ENCODE measurements around the gene FUT3. TPM values are rescaled to one million over a fixed set of nuclear protein-coding genes. Genes with fewer than 3 reads are reported as not detected.
"Not testable (repeated sequence)": the region's sequence is repeated elsewhere in the genome, so short reads cannot be mapped to it uniquely, and the experiment has no call there.

FUT3 gene
- total RNA-seq, 2 donors from 2014 or later = 260 to 272 TPM

DNA sequence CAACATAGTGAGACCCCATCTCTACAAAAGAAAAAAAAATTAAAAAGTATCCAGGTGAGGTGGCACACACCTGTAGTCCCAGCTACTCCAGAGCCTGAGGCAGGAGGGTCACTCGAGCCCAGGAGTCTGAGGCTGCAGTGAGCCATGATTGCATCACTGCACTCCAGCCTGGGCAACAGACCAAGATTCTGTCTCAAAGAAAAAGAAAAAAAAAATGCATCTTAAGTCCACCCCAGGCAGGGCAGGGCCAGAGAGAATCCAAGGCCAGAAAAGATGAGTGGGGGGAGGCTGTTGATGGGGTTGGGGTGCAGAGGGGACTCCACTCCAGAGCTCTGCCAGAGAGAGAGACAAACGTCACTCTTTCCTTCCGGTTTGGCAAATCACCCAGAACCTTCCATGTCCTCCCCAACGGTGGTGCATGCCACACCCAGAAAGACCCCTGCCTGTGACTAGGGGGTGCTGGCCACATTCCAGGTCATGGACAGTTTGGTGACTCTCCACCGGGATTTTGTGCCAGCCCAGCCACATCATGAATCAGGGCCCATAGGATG is 431 bp downstream of the FUT3 start:
- peak; percentile 62 for DNase-seq
- H3K9ac ChIP-seq (ENCODE audit: low read depth in 2 of 2, low read length in 2 of 2) = peak overlapping the region; percentile 76 to 84
- no peak for TF ChIP-seq CTCF (IDR thresholded peaks at IDR 0.05)
- no peaks in the 10 kb centered on the region for H3K36me3 ChIP-seq
- intact Hi-C loops (cut with DNase I) = no loop called here
- H3K27me3 ChIP-seq = no peaks in the 10 kb centered on the region
- H3K27ac ChIP-seq = peak overlapping the region; percentile 75
- no peaks in the 10 kb centered on the region for H3K9me3 ChIP-seq
- peak overlapping the region; percentile 31 for H3K4me3 ChIP-seq
- no peaks in the 10 kb centered on the region for H3K4me1 ChIP-seq

DNA sequence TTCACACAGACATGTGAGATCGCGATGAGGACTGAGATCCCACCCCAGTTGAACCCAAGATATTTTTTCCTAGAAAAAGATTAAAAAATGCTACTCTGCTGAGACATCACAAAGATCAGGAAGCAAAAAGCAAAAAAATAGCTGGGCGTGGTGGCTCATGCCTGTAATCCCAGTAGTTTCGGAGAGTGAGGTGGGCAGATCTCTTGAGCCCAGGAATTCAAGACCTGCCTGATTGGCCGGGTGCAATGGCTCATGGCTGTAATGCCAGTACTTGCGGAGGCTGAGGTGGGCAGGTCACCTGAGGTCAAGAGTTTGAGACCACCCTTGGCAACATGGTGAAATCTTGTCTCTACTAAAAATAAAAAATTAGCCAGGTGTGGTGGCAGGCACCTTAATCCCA is 1.1 kb downstream of the FUT3 start:
- no peaks in the 10 kb centered on the region for H3K9me3 ChIP-seq
- H3K4me3 ChIP-seq = peak overlapping the region; percentile 31
- H3K4me1 ChIP-seq = no peaks in the 10 kb centered on the region
- H3K36me3 ChIP-seq = no peaks in the 10 kb centered on the region
- H3K27ac ChIP-seq = peak overlapping the region; percentile 75
- peak; percentile 65 for DNase-seq
- H3K9ac ChIP-seq (ENCODE audit: low read depth in 2 of 2, low read length in 2 of 2) = peak overlapping the region; percentile 76 to 84
- TF ChIP-seq CTCF (IDR thresholded peaks at IDR 0.05) = no peak
- intact Hi-C loops (cut with DNase I) = no loop called here
- H3K27me3 ChIP-seq = no peaks in the 10 kb centered on the region

DNA sequence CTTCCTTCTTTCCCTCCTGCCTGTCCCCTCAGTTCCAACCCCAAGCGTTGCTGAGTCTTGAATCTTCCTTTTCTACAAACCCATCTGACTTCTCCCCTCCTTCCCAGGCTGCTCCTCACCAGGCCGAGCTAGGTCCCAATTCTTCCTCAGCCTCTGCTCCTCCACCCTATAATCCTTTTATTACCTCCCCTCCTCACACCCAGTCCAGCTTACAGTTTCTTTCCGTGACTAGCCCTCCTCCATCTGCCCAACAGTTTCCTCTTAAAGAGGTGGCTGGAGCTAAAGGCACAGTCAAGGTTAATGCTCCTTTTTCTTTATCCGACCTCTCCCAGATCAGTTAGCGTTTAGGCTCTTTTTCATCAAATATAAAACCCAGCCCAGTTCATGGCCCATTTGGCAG is 2.6 kb downstream of the FUT3 start:
- Histone ChIP-seq H3K9ac (ENCODE audit: low read depth in 2 of 2, low read length in 2 of 2) (peak overlapping the region; percentile 56 to 84), H3K4me3 (peak overlapping the region; percentile 31), H3K27ac (peak overlapping the region; percentile 75)
- H3K36me3 ChIP-seq; H3K9me3 ChIP-seq; intact Hi-C loops (cut with DNase I); H3K27me3 ChIP-seq; H3K4me1 ChIP-seq: not testable (repeated sequence)
- peak; percentile 75 for DNase-seq

- H3K27ac ChIP-seq = peak overlapping the region; percentile 75
- H3K27me3 ChIP-seq; H3K36me3 ChIP-seq; DNase-seq; H3K9me3 ChIP-seq; intact Hi-C loops (cut with DNase I); H3K4me1 ChIP-seq: not testable (repeated sequence)
- H3K9ac ChIP-seq (ENCODE audit: low read depth in 2 of 2, low read length in 2 of 2) = peak overlapping the region; percentile 66 to 84
- H3K4me3 ChIP-seq = peak overlapping the region; percentile 31
Measured at GRCh38 chr19:5847846-5848245, 3.4 kb downstream of the FUT3 start.

DNA sequence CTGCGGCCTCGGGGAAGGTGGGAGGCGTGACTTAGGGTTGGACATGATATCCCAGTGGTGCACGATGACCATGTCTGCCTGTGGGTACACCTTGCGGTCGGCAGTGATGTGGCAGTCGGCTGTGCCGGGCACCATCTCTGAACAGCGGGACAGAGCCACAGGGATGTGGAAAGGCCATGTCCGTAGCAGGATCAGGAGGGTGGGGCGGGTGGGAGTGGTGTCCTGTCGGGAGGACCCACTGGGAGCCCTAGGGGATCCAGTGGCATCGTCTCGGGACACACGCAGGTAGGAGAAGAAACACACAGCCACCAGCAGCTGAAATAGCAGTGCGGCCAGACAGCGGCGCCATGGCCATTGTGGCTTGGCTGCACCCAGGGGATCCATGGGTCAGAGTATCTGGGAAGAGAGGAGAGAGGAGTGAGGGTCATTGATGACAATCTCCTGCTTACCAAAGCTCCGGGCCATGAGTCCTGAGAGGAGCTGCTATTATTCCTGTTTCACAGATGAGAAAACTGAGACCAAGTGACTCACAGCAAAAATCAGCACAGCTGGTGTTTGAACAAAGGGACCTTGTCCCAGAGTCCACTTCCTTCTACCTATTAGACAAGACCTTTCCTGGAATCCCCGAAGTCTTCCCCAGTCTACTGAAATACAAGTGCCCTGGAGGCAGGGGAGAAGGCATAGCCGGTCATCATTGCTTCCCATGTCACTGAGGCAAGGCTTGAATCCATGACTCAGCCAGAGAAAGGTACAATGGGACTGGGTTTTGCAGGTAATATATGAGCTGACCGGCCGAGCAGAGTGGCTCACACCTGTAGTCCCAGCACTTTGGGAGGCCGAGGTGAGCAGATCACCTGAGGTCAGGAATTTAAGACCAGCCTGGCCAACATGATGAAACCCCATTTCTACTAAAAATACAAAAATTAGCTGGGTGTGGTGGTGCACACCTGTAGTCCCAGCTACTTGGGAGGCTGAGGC is 6.5 kb downstream of the FUT3 start:
- Histone ChIP-seq H3K4me1 (no peaks in the 10 kb centered on the region), H3K27ac (no peak overlapping the region), H3K36me3 (no peaks in the 10 kb centered on the region), H3K4me3 (no peak overlapping the region), H3K9ac (ENCODE audit: low read depth in 2 of 2, low read length in 2 of 2) (no peak overlapping the region), H3K9me3 (no peaks in the 10 kb centered on the region), H3K27me3 (no peaks in the 10 kb centered on the region)
- TF ChIP-seq CTCF (IDR thresholded peaks at IDR 0.05) = no peak
- intact Hi-C loops (cut with DNase I) = no loop called here
- no peak for DNase-seq

DNA sequence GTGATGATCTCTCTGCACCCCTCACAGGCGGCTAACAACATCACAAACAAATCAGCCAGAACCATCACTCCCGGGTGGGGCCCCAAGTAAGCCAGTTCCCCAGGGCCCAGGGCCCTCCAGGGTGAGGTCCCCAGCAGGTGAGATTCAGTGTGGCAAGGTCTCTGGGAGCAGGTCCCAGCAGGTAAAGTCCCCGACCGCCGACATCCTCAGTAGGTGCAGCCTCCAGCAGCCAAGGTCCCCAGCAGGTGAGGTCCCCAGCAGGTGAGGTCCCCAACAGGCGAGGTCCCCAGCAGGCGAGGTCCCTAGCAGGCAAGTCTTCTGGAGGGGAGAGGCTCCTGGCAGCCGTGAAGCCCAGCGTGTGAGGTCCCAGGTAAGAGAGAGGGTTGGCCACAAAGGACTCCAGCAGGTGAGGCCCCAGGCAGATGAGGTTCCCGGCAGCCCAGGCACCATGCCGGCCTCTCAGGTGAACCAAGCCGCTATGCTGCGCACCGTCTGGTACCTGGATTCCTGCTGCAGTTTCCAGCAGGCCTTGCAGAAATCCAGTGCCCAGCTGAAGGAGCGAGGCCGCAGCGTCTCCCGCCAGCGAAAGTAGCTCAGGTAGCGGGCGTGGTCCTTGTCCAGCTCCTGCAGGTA is 7.8 kb downstream of the FUT3 start:
- Histone ChIP-seq H3K4me1 (no peaks in the 10 kb centered on the region), H3K9me3 (no peaks in the 10 kb centered on the region), H3K9ac (ENCODE audit: low read depth in 2 of 2, low read length in 2 of 2) (no peak overlapping the region), H3K4me3 (no peak overlapping the region), H3K27ac (no peak overlapping the region), H3K36me3 (no peaks in the 10 kb centered on the region), H3K27me3 (no peaks in the 10 kb centered on the region)
- intact Hi-C loops (cut with DNase I) = no loop called here
- no peak for TF ChIP-seq CTCF (IDR thresholded peaks at IDR 0.05)
- DNase-seq = no peak

GRCh38 chr19:5841735-5842111 is 9.5 kb downstream of the FUT3 start:
- H3K4me1 ChIP-seq; H3K9ac ChIP-seq (ENCODE audit: low read depth in 2 of 2, low read length in 2 of 2); H3K27me3 ChIP-seq; H3K4me3 ChIP-seq; DNase-seq; intact Hi-C loops (cut with DNase I); H3K9me3 ChIP-seq; H3K36me3 ChIP-seq: not testable (repeated sequence)
- peak overlapping the region; percentile 12 for H3K27ac ChIP-seq

All from colonic mucosa (tissue), 4 donors.